ENCODE measurements around the gene NVL.

The NVL gene

GRCh38 chr1:224235813-224236493, 94.0 kb downstream of the NVL start:
- H3K9me3 ChIP-seq (ENCODE audit: severe bottlenecking), result no peaks in the 10 kb centered on the region
- H3K27ac ChIP-seq, result no peak overlapping the region
- no peaks in the 10 kb centered on the region for H3K27me3 ChIP-seq (ENCODE audit: insufficient read depth, low read depth, severe bottlenecking)
- H3K4me3 ChIP-seq (ENCODE audit: low read depth, low read length), result no peak overlapping the region
- no peak for DNase-seq
- no peaks in the 10 kb centered on the region for H3K36me3 ChIP-seq
- no peak for TF ChIP-seq CTCF (IDR thresholded peaks at IDR 0.05; ENCODE audit: low read depth, low read length)

GRCh38 chr1:224234017-224234416, 96.0 kb downstream of the NVL start:
- DNase-seq, result no peak
- Histone ChIP-seq H3K27ac (no peak overlapping the region), H3K4me3 (ENCODE audit: low read depth, low read length) (no peak overlapping the region), H3K27me3 (ENCODE audit: insufficient read depth, low read depth, severe bottlenecking) (no peaks in the 10 kb centered on the region), H3K9me3 (ENCODE audit: severe bottlenecking) (no peaks in the 10 kb centered on the region), H3K36me3 (peaks cover 4% of the 10 kb centered on the region)
- no peak for TF ChIP-seq CTCF (IDR thresholded peaks at IDR 0.05; ENCODE audit: low read depth, low read length)

GRCh38 chr1:224226849-224227502, 103.0 kb downstream of the NVL start:
- peaks cover 4% of the 10 kb centered on the region for H3K36me3 ChIP-seq
- H3K9me3 ChIP-seq (ENCODE audit: severe bottlenecking), result no peaks in the 10 kb centered on the region
- no peak for TF ChIP-seq CTCF (IDR thresholded peaks at IDR 0.05; ENCODE audit: low read depth, low read length)
- DNase-seq, result no peak
- H3K27ac ChIP-seq, result no peak overlapping the region
- H3K27me3 ChIP-seq (ENCODE audit: insufficient read depth, low read depth, severe bottlenecking), result no peaks in the 10 kb centered on the region
- no peak overlapping the region for H3K4me3 ChIP-seq (ENCODE audit: low read depth, low read length)

- no peak for DNase-seq
- H3K4me3 ChIP-seq (ENCODE audit: low read depth, low read length), result no peak overlapping the region
- TF ChIP-seq CTCF (IDR thresholded peaks at IDR 0.05; ENCODE audit: low read depth, low read length), result no peak
These were observed 105.9 kb downstream of the NVL start for GRCh38 chr1:224223819-224224714.

GRCh38 chr1:224219612-224220059, 110.3 kb downstream of the NVL start:
- no peaks in the 10 kb centered on the region for H3K27me3 ChIP-seq (ENCODE audit: insufficient read depth, low read depth, severe bottlenecking)
- no peaks in the 10 kb centered on the region for H3K36me3 ChIP-seq
- H3K9me3 ChIP-seq (ENCODE audit: severe bottlenecking), result no peaks in the 10 kb centered on the region
- no peak for DNase-seq
- H3K4me3 ChIP-seq (ENCODE audit: low read depth, low read length), result no peak overlapping the region
- no peak overlapping the region for H3K27ac ChIP-seq
- TF ChIP-seq CTCF (IDR thresholded peaks at IDR 0.05; ENCODE audit: low read depth, low read length), result no peak

More at GRCh38 chr1:224223819-224224714, 105.9 kb downstream of the NVL start:
- Histone ChIP-seq H3K27me3 (ENCODE audit: insufficient read depth, low read depth, severe bottlenecking) (no peaks in the 10 kb centered on the region), H3K27ac (no peak overlapping the region), H3K36me3 (no peaks in the 10 kb centered on the region), H3K9me3 (ENCODE audit: severe bottlenecking) (no peaks in the 10 kb centered on the region)

Data from WERI-Rb-1 (cell line).